Common myeloid progenitor, CD34-positive (primary cell): ENCODE results near the gene SMIM1.
"Not testable (repeated sequence)": the region's sequence is repeated elsewhere in the genome, so short reads cannot be mapped to it uniquely, and the experiment has no call there.

Experiments used
- CTCF ChIA-PET: fragments of 350-600 bp; sonication (Branson Sonifier 250); formaldehyde crosslinking; loops from one replicate; lab custom pipeline; 2021; ENCODE audit warnings: antibody characterized with exemption; lab: Charles Lee
- POLR2A ChIA-PET: fragments of 350-600 bp; sonication (Branson Sonifier 250); formaldehyde crosslinking; loops from one replicate; lab custom pipeline; 2021; ENCODE audit warnings: antibody characterized with exemption; lab: Charles Lee
- DNase-seq, 3 donors: peaks; one replicate each; pipeline versions ENCODE4 v3.0.0 to v3.0.0-alpha.2; 2013
- H3K27ac ChIP-seq, 2 experiments: 1 replicate in 1 of 2; 2 replicates in 1 of 2; pipeline ENCODE4 v1.7.0; 2013; ENCODE audit warnings: inconsistent platforms in 2 of 2, low read length in 2 of 2, mild to moderate bottlenecking in 2 of 2, low read depth in 1 of 2, moderate library complexity in 1 of 2; ENCODE audit not compliant: severe bottlenecking in 2 of 2, insufficient read depth in 1 of 2, poor library complexity in 1 of 2
- H3K27me3 ChIP-seq, 5 experiments: replicated peaks in 2 of 5; 1 replicate in 3 of 5; 2 replicates in 2 of 5; pipeline versions ENCODE4 v1.6.1 to v1.7.0; 2013; ENCODE audit warnings: low read length in 4 of 5, mild to moderate bottlenecking in 2 of 5, moderate library complexity in 2 of 5, inconsistent platforms in 1 of 5; ENCODE audit not compliant: insufficient read depth in 5 of 5, control insufficient read depth in 4 of 5
- H3K36me3 ChIP-seq, 4 experiments: 1 replicate in 2 of 4; 2 replicates in 2 of 4; pipeline versions ENCODE4 v1.6.1 to v1.7.0; 2013; ENCODE audit warnings: low read length in 3 of 4, control low read depth in 1 of 4, mild to moderate bottlenecking in 1 of 4; ENCODE audit not compliant: control insufficient read depth in 4 of 4, insufficient read depth in 4 of 4
- H3K4me1 ChIP-seq, 4 experiments: 1 replicate in 3 of 4; 2 replicates in 1 of 4; pipeline versions ENCODE4 v1.6.1 to v1.7.1; 2013; ENCODE audit warnings: low read length in 3 of 4, mild to moderate bottlenecking in 3 of 4, control low read depth in 1 of 4, inconsistent platforms in 1 of 4, moderate library complexity in 1 of 4; ENCODE audit not compliant: control insufficient read depth in 4 of 4, insufficient read depth in 4 of 4; ENCODE audit errors: control extremely low read depth in 1 of 4
- H3K4me3 ChIP-seq, 7 experiments: 1 replicate in 4 of 7; 2 replicates in 3 of 7; pipeline versions ENCODE4 v1.5.1 to v1.7.0; 2013; ENCODE audit warnings: mild to moderate bottlenecking in 7 of 7, low read length in 6 of 7, moderate library complexity in 6 of 7, inconsistent platforms in 2 of 7, low read depth in 2 of 7, control low read depth in 1 of 7; ENCODE audit not compliant: insufficient read depth in 4 of 7, control insufficient read depth in 1 of 7; ENCODE audit errors: extremely low read depth in 1 of 7
- H3K9me3 ChIP-seq, 5 experiments: 1 replicate in 4 of 5; 2 replicates in 1 of 5; pipeline versions ENCODE4 v1.6.1 to v1.7.1; 2013; ENCODE audit warnings: low read length in 4 of 5, mild to moderate bottlenecking in 2 of 5, inconsistent platforms in 1 of 5, low read depth in 1 of 5, moderate library complexity in 1 of 5; ENCODE audit not compliant: control insufficient read depth in 4 of 5, insufficient read depth in 2 of 5; ENCODE audit errors: control extremely low read depth in 1 of 5
- WGBS: methylation state at CpG from one replicate; pipeline ENCODE4 v1.1.5; 2013; ENCODE audit not compliant: insufficient coverage; 5-methylcytosine and 5-hydroxymethylcytosine counted together

SMIM1 gene

DNA sequence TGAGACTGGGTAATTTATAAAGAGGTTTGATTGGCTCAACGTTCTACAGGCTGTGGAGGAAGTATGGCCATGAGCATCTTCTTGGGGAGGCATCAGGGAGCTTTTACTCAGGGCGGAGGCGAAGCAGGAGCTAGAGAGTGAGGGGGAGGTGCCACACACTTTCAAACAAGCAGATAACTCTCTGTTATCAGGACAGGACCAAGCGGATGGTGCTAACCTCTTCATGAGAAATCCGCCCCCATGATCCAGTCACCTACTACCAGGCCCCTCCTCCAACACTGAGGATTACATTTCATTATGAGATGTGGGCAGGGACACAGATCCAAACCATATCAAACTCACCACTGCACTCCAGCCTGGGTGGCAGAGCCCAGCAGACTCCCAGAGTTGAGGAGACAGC, 35.2 kb downstream of the SMIM1 start:
- no peaks in the 10 kb centered on the region for H3K36me3 ChIP-seq
- no peak overlapping the region for H3K4me3 ChIP-seq
- H3K27me3 ChIP-seq, result peaks cover 0 to 10% (median 0%) of the 10 kb centered on the region in 5 experiments
- ChIA-PET POLR2A (no interaction called here), CTCF (no interaction called here)
- DNase-seq, result no peak
- H3K4me1 ChIP-seq, result no peaks in the 10 kb centered on the region
- WGBS, result 100% methylated on average over 1 of the region's 5 CpGs
- H3K9me3 ChIP-seq, result peaks cover 0 to 5% (median 0%) of the 10 kb centered on the region in 5 experiments
- no peak overlapping the region for H3K27ac ChIP-seq

DNA sequence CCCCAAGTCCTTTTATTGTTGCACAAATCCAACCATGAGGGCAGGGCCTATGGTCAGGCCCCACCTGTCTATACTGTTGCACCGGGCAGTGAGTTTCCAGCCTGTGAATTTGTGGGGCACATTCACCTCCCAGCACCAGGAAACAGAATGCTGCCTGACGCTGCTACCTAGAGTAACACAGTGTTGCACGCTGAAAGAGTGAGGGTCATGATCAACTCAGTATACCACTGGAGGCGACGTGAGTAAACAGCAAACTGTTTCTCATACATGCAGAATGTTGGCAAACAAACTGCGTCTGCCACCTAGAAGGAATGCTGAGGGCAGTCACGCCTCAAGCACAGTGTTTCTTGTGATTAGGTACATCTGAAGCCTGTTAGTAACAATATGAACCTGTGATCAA, 37.1 kb downstream of the SMIM1 start:
- no peaks in the 10 kb centered on the region for H3K4me1 ChIP-seq
- ChIA-PET CTCF (no interaction called here), POLR2A (no interaction called here)
- H3K27ac ChIP-seq, result no peak overlapping the region
- 87% methylated on average over 7 of the region's 7 CpGs for WGBS
- peaks cover 0 to 5% (median 0%) of the 10 kb centered on the region in 5 experiments for H3K9me3 ChIP-seq
- peaks cover 0 to 8% (median 1%) of the 10 kb centered on the region in 4 experiments for H3K36me3 ChIP-seq
- DNase-seq, result no peak
- H3K27me3 ChIP-seq, result peaks cover 0 to 6% (median 0%) of the 10 kb centered on the region in 5 experiments
- H3K4me3 ChIP-seq, result no peak overlapping the region

DNA sequence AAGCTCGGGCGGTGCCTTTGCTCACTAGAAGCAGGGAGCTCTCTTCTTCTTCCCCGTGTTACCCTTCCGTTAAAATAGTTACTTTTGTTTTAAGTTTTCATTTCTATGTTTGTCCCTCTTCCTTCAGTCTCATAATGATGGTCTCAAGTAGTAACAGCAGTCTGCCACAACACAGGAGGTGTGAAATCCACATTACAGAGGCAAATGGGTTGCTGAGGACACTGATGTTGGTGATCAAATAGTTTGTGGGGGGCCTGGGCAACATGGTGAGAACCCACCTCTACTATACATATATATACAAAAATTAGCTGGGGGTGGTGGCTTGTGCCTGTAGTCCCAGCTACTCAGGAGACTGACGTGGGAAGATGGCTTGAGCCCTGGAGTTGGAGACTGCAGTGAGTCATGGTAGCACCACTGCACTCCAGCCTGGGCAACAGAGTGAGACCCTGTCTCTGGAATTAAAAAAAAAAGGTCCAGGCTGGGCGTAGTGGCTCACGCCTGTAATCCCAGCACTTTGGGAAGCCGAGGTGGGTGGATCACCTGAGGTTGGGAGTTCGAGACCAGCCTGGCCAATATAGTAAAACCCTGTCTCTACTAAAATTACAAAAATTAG, 37.7 kb downstream of the SMIM1 start:
- 88% methylated on average over 5 of the region's 9 CpGs for WGBS
- H3K27me3 ChIP-seq, CTCF ChIA-PET, H3K4me3 ChIP-seq, H3K4me1 ChIP-seq, H3K27ac ChIP-seq, DNase-seq, POLR2A ChIA-PET, H3K9me3 ChIP-seq: not testable (repeated sequence)
- H3K36me3 ChIP-seq, result peaks cover under 1 to 13% (median 5%) of the 10 kb centered on the region in 4 experiments

DNA sequence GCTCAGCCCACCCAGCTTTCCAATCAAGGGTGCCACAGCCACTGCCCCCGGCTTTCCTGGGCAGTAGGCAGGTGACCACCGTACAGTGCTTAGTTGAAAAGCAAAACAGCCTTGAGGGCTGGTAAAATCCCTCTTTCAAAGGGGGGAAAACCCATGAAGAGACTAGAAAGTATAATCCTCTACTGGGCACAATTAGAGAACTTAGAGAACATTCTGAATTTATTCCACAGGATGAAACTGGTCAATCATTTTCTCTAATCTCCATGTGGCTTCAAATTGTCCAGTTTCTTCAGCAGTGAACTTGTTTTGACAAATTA, 39.0 kb downstream of the SMIM1 start:
- CTCF ChIA-PET, result no interaction called here
- POLR2A ChIA-PET, result no interaction called here
- peaks cover 0 to 5% (median 0%) of the 10 kb centered on the region in 5 experiments for H3K9me3 ChIP-seq
- no peaks in the 10 kb centered on the region for H3K4me1 ChIP-seq
- WGBS, result 86% methylated on average over 2 of the region's 2 CpGs
- H3K27me3 ChIP-seq, result no peaks in the 10 kb centered on the region
- H3K27ac ChIP-seq, result no peak overlapping the region
- no peak overlapping the region for H3K4me3 ChIP-seq
- H3K36me3 ChIP-seq, result peaks cover 2 to 25% (median 8%) of the 10 kb centered on the region in 4 experiments
- DNase-seq, result no peak

DNA sequence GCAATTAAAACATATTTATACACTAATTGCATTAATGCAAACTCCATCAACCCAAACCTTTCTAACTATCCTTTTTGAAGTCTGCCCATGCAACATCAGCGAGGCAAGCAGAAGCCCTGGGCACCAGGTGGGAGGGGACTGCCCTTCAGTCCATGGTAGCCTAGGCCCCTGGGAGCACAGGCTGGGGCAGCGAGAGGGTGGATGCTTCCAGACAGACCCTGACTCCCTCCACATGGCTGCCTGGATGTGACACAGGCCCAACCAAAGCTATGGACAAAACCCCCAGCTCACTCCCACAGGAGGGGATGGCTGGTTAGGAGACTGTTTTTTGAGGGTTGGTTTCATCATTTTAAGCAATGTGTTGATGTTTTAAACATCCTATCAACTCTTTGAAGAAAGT, 41.5 kb downstream of the SMIM1 start:
- H3K36me3 ChIP-seq, result peaks cover 2 to 30% (median 8%) of the 10 kb centered on the region in 4 experiments
- CTCF ChIA-PET, result no interaction called here
- WGBS, result 100% methylated on average over 1 of the region's 2 CpGs
- no peaks in the 10 kb centered on the region for H3K9me3 ChIP-seq
- H3K27ac ChIP-seq, result no peak overlapping the region
- no peaks in the 10 kb centered on the region for H3K4me1 ChIP-seq
- H3K4me3 ChIP-seq, result no peak overlapping the region
- H3K27me3 ChIP-seq, result no peaks in the 10 kb centered on the region
- no peak for DNase-seq
- POLR2A ChIA-PET, result no interaction called here

DNA sequence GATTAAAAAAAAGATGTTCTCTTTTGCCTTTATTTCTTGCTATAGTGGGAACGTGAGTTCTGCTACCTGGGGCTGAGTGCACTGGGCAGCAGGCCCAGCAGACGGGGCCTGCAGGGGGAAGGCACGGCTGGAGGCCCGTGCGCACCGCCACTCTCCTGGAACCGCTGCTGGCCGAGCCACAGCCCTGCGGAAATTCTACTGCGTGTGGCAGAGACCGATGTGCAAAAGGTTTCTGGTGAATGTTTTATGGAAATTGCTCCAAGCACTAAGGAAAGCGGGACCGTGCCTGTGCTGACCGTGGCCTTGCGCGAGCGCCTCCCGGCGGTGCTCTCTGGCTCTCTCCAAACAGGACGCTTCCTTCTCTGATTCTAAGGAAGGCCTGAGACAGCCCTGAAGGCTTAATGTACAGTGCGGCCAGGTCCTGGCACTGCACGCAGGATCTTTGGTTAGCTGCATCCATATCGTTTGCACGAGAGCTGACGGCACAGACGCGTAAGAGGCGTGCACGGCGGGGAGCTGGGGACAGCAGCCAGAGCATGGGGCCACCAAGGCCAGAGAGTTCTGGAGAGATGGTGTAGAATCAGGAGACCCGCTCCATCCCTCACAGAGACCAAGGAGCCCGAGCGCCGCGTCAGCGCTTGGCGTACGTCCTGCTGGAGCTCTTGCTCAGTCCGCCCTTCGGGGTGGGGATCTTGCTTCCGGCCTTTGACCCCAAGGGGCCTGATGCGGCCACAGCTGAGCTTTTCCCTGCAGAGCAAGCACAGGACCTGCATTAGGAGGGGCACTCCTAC, 42.4 kb downstream of the SMIM1 start:
- CTCF ChIA-PET, result interaction anchor here (1.3 kb wide), 1 partner anchor 32 kb away, joined by 3 read pairs; no protein-coding TSS in a partner anchor
- Histone ChIP-seq H3K9me3 (no peaks in the 10 kb centered on the region), H3K4me3 (no peak overlapping the region), H3K36me3 (peaks cover 2 to 35% (median 10%) of the 10 kb centered on the region in 4 experiments), H3K4me1 (no peaks in the 10 kb centered on the region), H3K27me3 (no peaks in the 10 kb centered on the region), H3K27ac (no peak overlapping the region)
- POLR2A ChIA-PET, result no interaction called here
- no peak for DNase-seq
- WGBS, result 94% methylated on average over 34 of the region's 42 CpGs
